Endothelial cell of umbilical vein (primary cell): ENCODE results near the gene SERPINA1.

Experiments used
- CTCF ChIP-seq, 2 donors: IDR thresholded peaks; 1 replicate in 1 of 2; 2 replicates in 1 of 2; pipeline ENCODE4 v1.5.1; 2011; ENCODE audit warnings: low read length in 2 of 2, mild to moderate bottlenecking in 2 of 2, moderate library complexity in 2 of 2, control low read depth in 1 of 2, inconsistent platforms in 1 of 2, low read depth in 1 of 2; ENCODE audit not compliant: insufficient read depth in 1 of 2; ENCODE audit errors: extremely low read depth in 1 of 2
- EZH2 ChIP-seq: IDR thresholded peaks from 2 replicates; pipeline ENCODE4 v1.6.1; 2012; ENCODE audit warnings: borderline replicate concordance, low read depth, mild to moderate bottlenecking, moderate library complexity, low read length, inconsistent platforms; ENCODE audit not compliant: severe bottlenecking
- MYC ChIP-seq: IDR thresholded peaks from one replicate; pipeline ENCODE4 v1.6.1; 2011; ENCODE audit warnings: mild to moderate bottlenecking, low read depth, low read length
- POLR2A ChIP-seq: IDR thresholded peaks from 2 replicates; pipeline ENCODE4 v1.6.1; 2012; ENCODE audit warnings: low read depth, mild to moderate bottlenecking, control low read depth, low read length
- TF ChIP-seq, protein P1 (sequence below): IDR thresholded peaks from 2 replicates; pipeline ENCODE4 v1.6.1; 2011; ENCODE audit not compliant: insufficient read depth, insufficient read length

DNA sequence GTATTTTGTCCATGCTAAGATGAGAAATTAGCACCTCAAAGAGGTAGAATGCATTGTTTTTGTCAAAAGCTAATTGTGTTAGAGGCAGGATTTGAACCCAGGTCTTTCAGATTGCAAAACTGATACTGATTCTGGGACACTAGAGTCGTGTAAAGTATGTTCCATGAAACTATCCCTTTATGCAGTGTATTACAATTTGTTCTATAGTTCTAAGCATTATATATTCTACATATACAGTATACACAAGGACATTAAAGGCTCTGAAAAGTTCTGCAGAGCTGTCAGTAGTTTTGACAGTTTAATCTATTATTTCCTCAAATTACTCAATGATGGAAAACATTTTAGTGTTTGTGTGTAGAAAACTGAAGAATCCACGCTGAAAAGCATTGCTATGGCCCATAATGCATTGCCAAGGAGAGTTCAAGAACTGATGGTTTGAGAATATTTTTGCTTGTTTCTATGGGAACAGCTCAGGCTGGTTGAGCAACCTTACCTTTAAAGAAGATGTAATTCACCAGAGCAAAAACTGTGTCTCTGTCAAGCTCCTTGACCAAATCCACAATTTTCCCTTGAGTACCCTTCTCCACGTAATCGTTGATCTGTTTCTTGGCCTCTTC, 6.2 kb downstream of the SERPINA1 start:
- TF ChIP-seq, protein P1, sequence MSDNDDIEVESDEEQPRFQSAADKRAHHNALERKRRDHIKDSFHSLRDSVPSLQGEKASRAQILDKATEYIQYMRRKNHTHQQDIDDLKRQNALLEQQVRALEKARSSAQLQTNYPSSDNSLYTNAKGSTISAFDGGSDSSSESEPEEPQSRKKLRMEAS, result no peak
- TF ChIP-seq CTCF (IDR thresholded peaks at IDR 0.05; ENCODE audit: extremely low read depth in 1 of 2, insufficient read depth in 1 of 2, low read depth in 1 of 2, low read length in 2 of 2) (no peak), POLR2A (no peak), MYC (no peak), EZH2 (no peak)
